CD4-positive, alpha-beta memory T cell (primary cell): ENCODE data around the gene NCOA3. TPM values are rescaled to one million over a fixed set of nuclear protein-coding genes. Genes with fewer than 3 reads are reported as not detected.

Experiments
- CTCF ChIA-PET: fragments of 350-600 bp; sonication (Branson Sonifier 250); formaldehyde crosslinking; loops from one replicate; lab custom pipeline; 2021; ENCODE audit warnings: inconsistent platforms; ENCODE audit not compliant: partially characterized antibody; lab: Charles Lee
- POLR2A ChIA-PET: fragments of 350-600 bp; sonication (Branson Sonifier 250); formaldehyde crosslinking; loops from one replicate; lab custom pipeline; 2021; ENCODE audit not compliant: partially characterized antibody; lab: Charles Lee
- DNase-seq, 5 donors: peaks; one replicate each; pipeline versions ENCODE4 v3.0.0 to v3.0.0-alpha.2; 2020 to 2022; ENCODE audit warnings: mixed read lengths in 1 of 5
- H3K27ac ChIP-seq: one replicate; pipeline ENCODE4 v1.7.0; 2013; ENCODE audit warnings: low read depth, low read length
- H3K27me3 ChIP-seq: 2 replicates; pipeline ENCODE4 v1.7.0; 2013; ENCODE audit warnings: mild to moderate bottlenecking, low read length, moderate library complexity; ENCODE audit not compliant: insufficient read depth
- H3K36me3 ChIP-seq: 2 replicates; pipeline ENCODE4 v1.7.0; 2013; ENCODE audit warnings: mild to moderate bottlenecking, low read length, moderate library complexity; ENCODE audit not compliant: insufficient read depth
- H3K4me1 ChIP-seq: 2 replicates; pipeline ENCODE4 v1.7.0; 2013; ENCODE audit warnings: mild to moderate bottlenecking, low read length, moderate library complexity; ENCODE audit not compliant: insufficient read depth
- H3K4me3 ChIP-seq, 2 donors: one replicate each; pipeline ENCODE4 v1.7.0; 2013; ENCODE audit warnings: low read length in 2 of 2, mild to moderate bottlenecking in 1 of 2
- H3K9me3 ChIP-seq, 2 donors: one replicate each; pipeline ENCODE4 v1.7.0; 2013; ENCODE audit warnings: low read length in 2 of 2, control low read depth in 1 of 2; ENCODE audit not compliant: control insufficient read depth in 1 of 2
- H3K27ac Mint-ChIP-seq, 7 donors: one replicate each; pipeline ENCODE4 v1.8.0; 2020 to 2021; ENCODE audit warnings: mixed read lengths in 7 of 7, mild to moderate bottlenecking in 6 of 7, inconsistent platforms in 3 of 7, moderate library complexity in 3 of 7
- H3K27me3 Mint-ChIP-seq, 2 donors: one replicate each; pipeline ENCODE4 v1.8.0; 2020 to 2021; ENCODE audit warnings: mixed read lengths in 2 of 2
- H3K36me3 Mint-ChIP-seq, 2 donors: one replicate each; pipeline ENCODE4 v1.8.0; 2020 to 2021; ENCODE audit warnings: mixed read lengths in 2 of 2, inconsistent platforms in 1 of 2, mild to moderate bottlenecking in 1 of 2
- H3K4me1 Mint-ChIP-seq, 4 donors: one replicate each; pipeline ENCODE4 v1.8.0; 2020 to 2021; ENCODE audit warnings: mixed read lengths in 4 of 4, mild to moderate bottlenecking in 1 of 4
- H3K4me3 Mint-ChIP-seq, 8 donors: one replicate each; pipeline ENCODE4 v1.8.0; 2020 to 2021; ENCODE audit warnings: mixed read lengths in 8 of 8, mild to moderate bottlenecking in 7 of 8, moderate library complexity in 6 of 8, inconsistent platforms in 3 of 8
- H3K9me3 Mint-ChIP-seq, 8 donors: one replicate each; pipeline ENCODE4 v1.8.0; 2020 to 2021; ENCODE audit warnings: mixed read lengths in 8 of 8, mild to moderate bottlenecking in 5 of 8, inconsistent platforms in 3 of 8, moderate library complexity in 1 of 8
- intact Hi-C: fragments of 100-400 bp; cut with micrococcal nuclease; formaldehyde crosslinking; loops from one replicate; pipeline ENCODE4 v1.15.1; 2023
- polyA plus RNA-seq, 2 donors: library from polyadenylated mRNA; unstranded; fragments of 300-500 nt; fragmentation: Illumina TruSeq; gene quantifications; one replicate each; pipeline ENCODE4 v1.2.3, GENCODE V29; 2021
- total RNA-seq, 2 experiments: library from RNA; stranded (reverse); gene quantifications; one replicate each; pipeline ENCODE4 v1.2.3, GENCODE V29; 2021

The NCOA3 gene
- total and polyA plus RNA-seq, 4 experiments from 2014 or later: 7.0 to 74.7 (median 46.2) TPM

GRCh38 chr20:47535994-47536393 lies 34.3 kb downstream of the NCOA3 start:
- POLR2A ChIA-PET: no interaction called here

GRCh38 chr20:47540443-47541354 lies 39.0 kb downstream of the NCOA3 start:
- H3K9me3 Mint-ChIP-seq: no peaks in the 10 kb centered on the region

More at GRCh38 chr20:47535994-47536393, 34.3 kb downstream of the NCOA3 start:
- Histone ChIP-seq H3K27me3 (no peaks in the 10 kb centered on the region), H3K9me3 (no peaks in the 10 kb centered on the region), H3K27ac (no peak overlapping the region), H3K36me3 (no peaks in the 10 kb centered on the region), H3K4me1 (peaks cover 42% of the 10 kb centered on the region), H3K4me3 (no peak overlapping the region)
- peak overlapping the region in 2 of 8 donors; percentile 47 to 54 for H3K4me3 Mint-ChIP-seq
- no peaks in the 10 kb centered on the region for H3K9me3 Mint-ChIP-seq
- intact Hi-C loops: no loop called here
- H3K4me1 Mint-ChIP-seq: peaks cover 39 to 71% (median 53%) of the 10 kb centered on the region in 4 donors
- CTCF ChIA-PET: interaction anchor here (1.0 kb wide), 1 partner anchor 263 kb away, joined by 3 read pairs; no protein-coding TSS in a partner anchor
- peak overlapping the region in 1 of 7 donors; percentile 32 for H3K27ac Mint-ChIP-seq
- H3K27me3 Mint-ChIP-seq: no peaks in the 10 kb centered on the region
- no peak for DNase-seq
- peaks cover 13 to 18% of the 10 kb centered on the region in 2 donors for H3K36me3 Mint-ChIP-seq

GRCh38 chr20:47541355-47541922 lies 39.8 kb downstream of the NCOA3 start:
- peaks cover 4 to 8% of the 10 kb centered on the region in 2 donors for H3K36me3 Mint-ChIP-seq
- CTCF ChIA-PET: interaction anchor here (0.6 kb wide), 1 partner anchor 36 kb away, joined by 3 read pairs; no protein-coding TSS in a partner anchor
- H3K9me3 ChIP-seq: no peaks in the 10 kb centered on the region

More at GRCh38 chr20:47540443-47541354, 39.0 kb downstream of the NCOA3 start:
- POLR2A ChIA-PET: interaction anchor here (0.9 kb wide), 1 partner anchor 38 kb away, joined by 3 read pairs; no protein-coding TSS in a partner anchor
- H3K36me3 Mint-ChIP-seq: peaks cover 8 to 9% of the 10 kb centered on the region in 2 donors
- CTCF ChIA-PET: interaction anchor here (0.6 to 1.4 kb wide), 4 partner anchors 35 to 158 kb away, joined by 3 read pairs; partner anchors contain the start of gene NCOA3
- H3K27ac Mint-ChIP-seq: peak overlapping the region in 5 of 7 donors; percentile 38 to 83 (median 58)
- Histone ChIP-seq H3K4me3 (no peak overlapping the region), H3K27ac (no peak overlapping the region), H3K27me3 (no peaks in the 10 kb centered on the region), H3K36me3 (no peaks in the 10 kb centered on the region), H3K9me3 (no peaks in the 10 kb centered on the region), H3K4me1 (peaks cover 48% of the 10 kb centered on the region)
- DNase-seq: no peak
- peak overlapping the region in 4 of 8 donors; percentile 0 to 20 (median 8) for H3K4me3 Mint-ChIP-seq
- intact Hi-C loops: loop anchor here (5.0 kb wide), 1 partner anchor 38 kb away; the partner anchor contains the start of gene NCOA3
- H3K4me1 Mint-ChIP-seq: peaks cover 43 to 80% (median 63%) of the 10 kb centered on the region in 4 donors
- H3K27me3 Mint-ChIP-seq: no peaks in the 10 kb centered on the region

GRCh38 chr20:47543006-47543431 lies 41.3 kb downstream of the NCOA3 start:
- H3K36me3 Mint-ChIP-seq: peaks cover 4 to 12% of the 10 kb centered on the region in 2 donors
- no peak overlapping the region for H3K27ac ChIP-seq
- ChIA-PET CTCF (interaction anchor here (0.6 kb wide), 1 partner anchor 118 kb away, joined by 3 read pairs; no protein-coding TSS in a partner anchor), POLR2A (interaction anchor here (0.9 kb wide), 1 partner anchor 41 kb away, joined by 5 read pairs; no protein-coding TSS in a partner anchor)
- H3K36me3 ChIP-seq: no peaks in the 10 kb centered on the region
- no peak overlapping the region for H3K4me3 ChIP-seq
- H3K27me3 ChIP-seq: no peaks in the 10 kb centered on the region
- no peaks in the 10 kb centered on the region for H3K27me3 Mint-ChIP-seq
- peak in 1 of 5 donors; percentile 2 for DNase-seq
- no peaks in the 10 kb centered on the region for H3K9me3 Mint-ChIP-seq
- peaks cover 42% of the 10 kb centered on the region for H3K4me1 ChIP-seq
- H3K4me1 Mint-ChIP-seq: peaks cover 42 to 80% (median 61%) of the 10 kb centered on the region in 4 donors
- H3K4me3 Mint-ChIP-seq: peak overlapping the region in 4 of 8 donors; percentile 17 to 77 (median 30)
- intact Hi-C loops: loop anchor here (5.0 kb wide), 1 partner anchor 41 kb away; the partner anchor contains the start of gene NCOA3
- H3K9me3 ChIP-seq: no peaks in the 10 kb centered on the region
- peak overlapping the region in 6 of 7 donors; percentile 6 to 66 (median 33) for H3K27ac Mint-ChIP-seq

More at GRCh38 chr20:47541355-47541922, 39.8 kb downstream of the NCOA3 start:
- H3K9me3 Mint-ChIP-seq: no peaks in the 10 kb centered on the region
- H3K27me3 Mint-ChIP-seq: no peaks in the 10 kb centered on the region
- H3K27ac Mint-ChIP-seq: peak overlapping the region in 5 of 7 donors; percentile 6 to 65 (median 27)
- intact Hi-C loops: loop anchor here (5.0 kb wide), 1 partner anchor 39 kb away; the partner anchor contains the start of gene NCOA3
- Histone ChIP-seq H3K27me3 (no peaks in the 10 kb centered on the region), H3K4me1 (peaks cover 48% of the 10 kb centered on the region), H3K36me3 (no peaks in the 10 kb centered on the region), H3K4me3 (no peak overlapping the region), H3K27ac (no peak overlapping the region)
- peaks cover 43 to 78% (median 63%) of the 10 kb centered on the region in 4 donors for H3K4me1 Mint-ChIP-seq
- H3K4me3 Mint-ChIP-seq: peak overlapping the region in 2 of 8 donors; percentile 10 to 51
- no peak for DNase-seq
- POLR2A ChIA-PET: no interaction called here

- no peak for DNase-seq
- Mint-ChIP-seq H3K4me3 (peak overlapping the region in 1 of 8 donors; percentile 50), H3K27ac (peak overlapping the region in 4 of 7 donors; percentile 6 to 85 (median 44)), H3K27me3 (no peaks in the 10 kb centered on the region), H3K9me3 (no peaks in the 10 kb centered on the region), H3K36me3 (peaks cover 4 to 12% of the 10 kb centered on the region in 2 donors), H3K4me1 (peaks cover 39 to 73% (median 56%) of the 10 kb centered on the region in 4 donors)
- Histone ChIP-seq H3K27me3 (no peaks in the 10 kb centered on the region), H3K9me3 (no peaks in the 10 kb centered on the region), H3K27ac (no peak overlapping the region), H3K36me3 (no peaks in the 10 kb centered on the region), H3K4me3 (no peak overlapping the region), H3K4me1 (peaks cover 38% of the 10 kb centered on the region)
- ChIA-PET POLR2A (interaction anchor here (0.9 kb wide), 1 partner anchor 15 kb away, joined by 4 read pairs; no protein-coding TSS in a partner anchor), CTCF (interaction anchor here (0.8 to 0.9 kb wide), 2 partner anchors 18 to 271 kb away, joined by 3 read pairs; no protein-coding TSS in a partner anchor)
- intact Hi-C loops: loop anchor here (5.0 kb wide), 1 partner anchor 42 kb away; the partner anchor contains the start of gene NCOA3
These were observed 42.6 kb downstream of the NCOA3 start for GRCh38 chr20:47544240-47544639.

DNA sequence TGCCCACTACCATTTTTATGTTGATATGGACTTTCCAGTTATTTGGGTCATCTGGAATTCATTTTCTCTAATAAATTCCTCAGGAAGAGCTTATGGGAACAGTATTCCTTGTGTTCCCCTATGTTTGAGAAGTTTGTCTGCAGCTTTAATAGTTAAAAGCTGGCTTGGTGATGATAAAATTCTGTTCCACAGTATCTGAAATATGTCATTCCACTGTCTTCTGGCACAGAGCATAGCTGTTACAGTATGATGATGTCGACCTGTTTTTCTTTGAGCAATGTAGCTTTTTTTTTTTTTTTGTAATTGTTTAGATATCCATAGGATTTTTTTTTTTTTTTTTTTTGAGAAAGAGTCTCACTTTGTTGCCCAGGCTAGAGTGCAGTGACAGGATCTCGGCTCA lies 43.2 kb downstream of the NCOA3 start:
- peak overlapping the region in 2 of 7 donors; percentile 44 to 85 for H3K27ac Mint-ChIP-seq

More for the DNA sequence above, 43.2 kb downstream of the NCOA3 start:
- Mint-ChIP-seq H3K4me1 (peaks cover 41 to 73% (median 56%) of the 10 kb centered on the region in 4 donors), H3K9me3 (no peaks in the 10 kb centered on the region), H3K4me3 (no peak overlapping the region), H3K36me3 (peaks cover 4 to 12% of the 10 kb centered on the region in 2 donors), H3K27me3 (no peaks in the 10 kb centered on the region)
- H3K27ac ChIP-seq: no peak overlapping the region
- peaks cover 36% of the 10 kb centered on the region for H3K4me1 ChIP-seq
- intact Hi-C loops: loop anchor here (5.0 kb wide), 1 partner anchor 43 kb away; the partner anchor contains the start of gene NCOA3
- H3K4me3 ChIP-seq: no peak overlapping the region
- no peaks in the 10 kb centered on the region for H3K9me3 ChIP-seq
- H3K36me3 ChIP-seq: no peaks in the 10 kb centered on the region
- DNase-seq: no peak
- ChIA-PET POLR2A (interaction anchor here (0.6 to 0.9 kb wide), 2 partner anchors 16 to 42 kb away, joined by 3 to 4 read pairs; no protein-coding TSS in a partner anchor), CTCF (interaction anchor here (0.7 to 0.9 kb wide), 3 partner anchors 17 to 1579 kb away, joined by 3 to 4 read pairs (median 3); no protein-coding TSS in a partner anchor)
- H3K27me3 ChIP-seq: no peaks in the 10 kb centered on the region
